HFFc6 (cell line): Measurements from ENCODE around the gene MED13L. TPM values are rescaled to one million over a fixed set of nuclear protein-coding genes. Genes with fewer than 3 reads are reported as not detected.

ENCODE experiments used
- DNase-seq: peaks from one replicate; pipeline ENCODE4 v3.0.0-alpha.2; 2018
- H3K27ac Mint-ChIP-seq: 2 replicates; pipeline ENCODE4 v1.8.0; 2020; ENCODE audit warnings: mild to moderate bottlenecking, mixed read lengths
- H3K27me3 Mint-ChIP-seq: 2 replicates; pipeline ENCODE4 v1.8.0; 2021; ENCODE audit warnings: mild to moderate bottlenecking, moderate library complexity, mixed read lengths; ENCODE audit not compliant: insufficient read depth
- H3K36me3 Mint-ChIP-seq: 2 replicates; pipeline ENCODE4 v1.8.0; 2021; ENCODE audit warnings: low read depth, mixed read lengths
- H3K4me1 Mint-ChIP-seq: 2 replicates; pipeline ENCODE4 v1.8.0; 2020; ENCODE audit warnings: low read depth, mixed read lengths
- H3K4me3 Mint-ChIP-seq: 2 replicates; pipeline ENCODE4 v1.8.0; 2020; ENCODE audit warnings: mild to moderate bottlenecking, moderate library complexity, mixed read lengths
- H3K9me3 Mint-ChIP-seq: 2 replicates; pipeline ENCODE4 v1.8.0; 2020; ENCODE audit warnings: mild to moderate bottlenecking, mixed read lengths
- total RNA-seq, 6 experiments: library from RNA; stranded (reverse); fragmentation: NEBNext Ultra II Directional; extraction: Animal tissue kit (Norgen Biotek cat#: 25700); gene quantifications; 2 replicates in 1 of 6; 3 replicates in 5 of 6; pipeline ENCODE4 v1.2.3, GENCODE V29; 2021
- TF ChIP-seq, protein P1 (sequence below): fragments of 200-600 bp; sonication (generic); IDR thresholded peaks from 2 replicates; pipeline ENCODE4 v1.5.0; 2021; ENCODE audit warnings: antibody characterized with exemption, mild to moderate bottlenecking

Gene MED13L
- total RNA-seq, 6 experiments from 2014 or later, result 74.5 to 84.2 (median 77.7) TPM

DNA sequence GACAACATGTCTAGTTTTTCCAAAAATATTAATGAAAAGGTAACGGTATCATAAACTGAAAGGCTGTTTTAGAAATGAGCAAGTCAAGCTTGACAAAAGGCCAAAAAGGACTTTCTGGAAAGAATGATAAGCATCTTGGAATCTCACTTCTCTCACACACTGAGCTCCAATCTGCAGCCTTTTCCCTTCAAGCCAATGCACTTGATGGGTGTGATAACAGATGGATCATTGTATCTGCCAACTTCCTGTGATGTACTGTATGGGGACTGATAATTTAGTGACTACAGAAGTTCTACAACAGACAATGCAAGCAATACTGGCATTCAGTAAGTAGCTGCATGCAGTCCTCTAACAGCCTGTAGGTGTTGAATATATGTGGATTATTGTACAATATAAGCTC is 147.1 kb downstream of the MED13L start:
- peak; percentile 33 for DNase-seq
- peaks cover 5% of the 10 kb centered on the region; the same call in 1 of the 2 replicates for H3K36me3 Mint-ChIP-seq
- H3K27me3 Mint-ChIP-seq, result no peaks in the 10 kb centered on the region; the same call in none of the 2 replicates
- peaks cover 88% of the 10 kb centered on the region for H3K4me1 Mint-ChIP-seq
- H3K27ac Mint-ChIP-seq, result peak overlapping the region; percentile 24
- H3K4me3 Mint-ChIP-seq, result peak overlapping the region; percentile 55
- TF ChIP-seq, protein P1, sequence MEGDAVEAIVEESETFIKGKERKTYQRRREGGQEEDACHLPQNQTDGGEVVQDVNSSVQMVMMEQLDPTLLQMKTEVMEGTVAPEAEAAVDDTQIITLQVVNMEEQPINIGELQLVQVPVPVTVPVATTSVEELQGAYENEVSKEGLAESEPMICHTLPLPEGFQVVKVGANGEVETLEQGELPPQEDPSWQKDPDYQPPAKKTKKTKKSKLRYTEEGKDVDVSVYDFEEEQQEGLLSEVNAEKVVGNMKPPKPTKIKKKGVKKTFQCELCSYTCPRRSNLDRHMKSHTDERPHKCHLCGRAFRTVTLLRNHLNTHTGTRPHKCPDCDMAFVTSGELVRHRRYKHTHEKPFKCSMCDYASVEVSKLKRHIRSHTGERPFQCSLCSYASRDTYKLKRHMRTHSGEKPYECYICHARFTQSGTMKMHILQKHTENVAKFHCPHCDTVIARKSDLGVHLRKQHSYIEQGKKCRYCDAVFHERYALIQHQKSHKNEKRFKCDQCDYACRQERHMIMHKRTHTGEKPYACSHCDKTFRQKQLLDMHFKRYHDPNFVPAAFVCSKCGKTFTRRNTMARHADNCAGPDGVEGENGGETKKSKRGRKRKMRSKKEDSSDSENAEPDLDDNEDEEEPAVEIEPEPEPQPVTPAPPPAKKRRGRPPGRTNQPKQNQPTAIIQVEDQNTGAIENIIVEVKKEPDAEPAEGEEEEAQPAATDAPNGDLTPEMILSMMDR, result no peak
- H3K9me3 Mint-ChIP-seq, result no peaks in the 10 kb centered on the region

DNA sequence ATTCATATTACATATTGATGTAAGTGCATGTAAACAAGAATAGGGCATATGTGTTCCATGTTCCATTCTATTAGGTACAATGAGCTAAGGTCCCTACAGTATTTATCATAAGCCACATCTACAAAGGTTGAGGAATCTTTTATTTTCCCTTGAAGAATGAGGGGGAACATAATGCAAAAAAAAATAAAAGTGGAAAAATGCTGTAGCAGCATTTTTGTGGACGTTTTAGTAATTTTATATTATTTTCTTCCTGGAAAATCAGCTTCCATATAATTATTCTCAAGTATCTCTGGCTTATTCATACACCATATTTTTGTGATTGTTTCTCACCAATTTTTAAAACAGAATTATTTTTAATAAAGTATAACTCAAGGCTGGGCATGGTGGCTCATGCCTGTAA is 148.7 kb downstream of the MED13L start:
- peaks cover 86% of the 10 kb centered on the region for H3K4me1 Mint-ChIP-seq
- peaks cover 5% of the 10 kb centered on the region; the same call in 1 of the 2 replicates for H3K36me3 Mint-ChIP-seq
- no peak overlapping the region for H3K27ac Mint-ChIP-seq

DNA sequence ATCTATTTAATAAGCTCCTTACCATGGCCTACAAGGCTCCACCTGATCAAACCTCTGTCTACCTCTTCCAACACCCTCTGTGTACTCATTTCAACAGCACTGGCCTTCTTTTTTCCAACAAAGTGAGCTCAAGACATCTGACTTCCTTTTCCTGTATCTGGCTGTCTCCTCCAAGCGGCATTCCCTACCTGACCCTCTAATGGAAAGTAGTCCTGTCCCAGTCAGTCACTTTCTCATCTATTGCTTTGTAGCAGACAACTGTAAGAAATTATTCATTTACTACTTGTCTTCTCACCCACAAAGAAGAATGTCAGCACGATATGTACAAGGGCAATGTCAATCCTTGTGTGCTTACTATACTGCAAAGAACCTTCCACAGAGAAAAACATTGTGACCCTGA is 149.6 kb downstream of the MED13L start:
- H3K36me3 Mint-ChIP-seq, result peaks cover 5% of the 10 kb centered on the region; the same call in 1 of the 2 replicates
- no peak for DNase-seq
- H3K9me3 Mint-ChIP-seq, result no peaks in the 10 kb centered on the region
- peaks cover 86% of the 10 kb centered on the region for H3K4me1 Mint-ChIP-seq
- TF ChIP-seq, protein P1, result no peak
- H3K4me3 Mint-ChIP-seq, result no peak overlapping the region
- H3K27me3 Mint-ChIP-seq, result no peaks in the 10 kb centered on the region; the same call in none of the 2 replicates
- no peak overlapping the region; the same call in 1 of the 2 replicates for H3K27ac Mint-ChIP-seq

More for the DNA sequence above, 148.7 kb downstream of the MED13L start:
- Mint-ChIP-seq H3K4me3 (no peak overlapping the region), H3K9me3 (no peaks in the 10 kb centered on the region), H3K27me3 (no peaks in the 10 kb centered on the region; the same call in none of the 2 replicates)
- no peak for DNase-seq
- TF ChIP-seq, protein P1, result no peak

DNA sequence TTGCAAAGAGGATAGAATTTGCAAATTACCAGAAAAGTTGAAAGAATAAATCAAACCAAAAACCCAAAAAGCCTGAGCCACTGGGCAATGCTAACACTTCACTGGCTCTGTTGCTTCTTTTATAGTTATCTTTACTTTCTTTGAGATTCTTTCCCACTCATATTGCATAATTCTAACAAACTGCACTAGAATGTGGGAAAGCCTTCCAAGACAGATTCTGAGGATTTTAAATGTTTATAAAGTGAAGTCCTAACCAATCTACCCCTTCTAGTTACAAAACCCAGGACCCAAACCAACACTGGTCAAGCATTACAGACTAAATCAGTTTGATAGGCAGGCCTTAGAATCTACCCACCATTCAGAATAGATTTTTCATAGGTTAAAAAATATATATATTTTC is 150.9 kb downstream of the MED13L start:
- Mint-ChIP-seq H3K36me3 (peaks cover 5% of the 10 kb centered on the region; the same call in 1 of the 2 replicates), H3K9me3 (no peaks in the 10 kb centered on the region), H3K27ac (peak overlapping the region; percentile 18), H3K27me3 (no peaks in the 10 kb centered on the region; the same call in 1 of the 2 replicates), H3K4me3 (no peak overlapping the region), H3K4me1 (peaks cover 93% of the 10 kb centered on the region)
- DNase-seq, result no peak
- TF ChIP-seq, protein P1, result no peak

DNA sequence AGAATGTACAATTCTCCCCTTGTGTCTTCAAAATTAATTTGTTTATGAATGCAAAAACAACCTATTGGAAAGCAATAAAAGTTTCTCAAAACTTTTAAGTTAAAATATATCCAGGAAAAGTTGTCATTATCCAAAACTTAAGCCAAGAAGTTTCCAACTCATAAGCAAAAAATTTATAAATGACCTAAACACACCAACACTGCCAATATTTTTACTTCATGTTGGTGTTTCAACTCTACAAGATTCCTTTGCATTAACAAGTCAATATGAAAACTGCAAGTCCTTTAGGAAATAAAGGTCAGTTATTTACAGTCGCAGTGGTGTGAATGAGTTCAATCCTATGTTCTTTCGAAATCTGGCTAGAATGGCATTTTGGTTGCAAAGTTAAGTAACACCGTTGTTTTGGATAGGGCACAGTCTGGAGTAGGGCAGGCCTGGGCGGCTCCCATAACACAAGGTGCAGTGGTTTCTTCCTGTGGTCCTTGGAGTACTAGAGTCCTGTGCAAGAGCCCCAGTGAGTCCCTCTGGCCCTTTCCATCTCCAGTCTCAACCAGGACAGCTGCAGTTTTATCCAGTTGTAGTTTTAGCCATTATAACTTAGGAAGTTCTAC is 151.4 kb downstream of the MED13L start:
- Mint-ChIP-seq H3K9me3 (no peaks in the 10 kb centered on the region), H3K27me3 (no peaks in the 10 kb centered on the region; the same call in 1 of the 2 replicates), H3K36me3 (peaks cover 5% of the 10 kb centered on the region; the same call in 1 of the 2 replicates), H3K4me3 (no peak overlapping the region; the same call in 1 of the 2 replicates), H3K27ac (peak overlapping the region; percentile 18; the same call in 1 of the 2 replicates), H3K4me1 (peaks cover 93% of the 10 kb centered on the region)
- DNase-seq, result no peak
- TF ChIP-seq, protein P1, result no peak
